Body of pancreas (tissue), 4 donors: Measurements from ENCODE around the gene HIVEP2. TPM values are rescaled to one million over a fixed set of nuclear protein-coding genes. Genes with fewer than 3 reads are reported as not detected.

ENCODE experiments used
- ATAC-seq: fragments of 150-250 bp; one replicate; pipeline ENCODE4 v1.9.1; 2016
- DNase-seq, 4 donors: peaks; one replicate each; pipeline ENCODE4 v3.0.0-alpha.2; 2019
- H3K27ac ChIP-seq, 4 donors: fragments of 200-600 bp; sonication (generic); 1 replicate in 3 of 4; 2 replicates in 1 of 4; pipeline versions ENCODE4 v1.5.1 to v1.6.1; 2016 to 2019; ENCODE audit warnings: mild to moderate bottlenecking in 1 of 4, mixed read lengths in 1 of 4, moderate library complexity in 1 of 4
- H3K27me3 ChIP-seq, 2 donors: fragments of 200-600 bp; sonication (generic); one replicate each; pipeline ENCODE4 v1.6.0; 2016; ENCODE audit warnings: mild to moderate bottlenecking in 1 of 2
- H3K36me3 ChIP-seq, 2 donors: fragments of 200-600 bp; sonication (generic); replicated peaks in 1 of 2; 2 replicates each; pipeline ENCODE4 v1.5.1; 2016; ENCODE audit warnings: low read depth in 2 of 2; ENCODE audit not compliant: insufficient read depth in 1 of 2
- H3K4me1 ChIP-seq: fragments of 200-600 bp; sonication (generic); one replicate; pipeline ENCODE4 v1.6.0; 2016
- H3K4me3 ChIP-seq, 2 donors: fragments of 200-600 bp; sonication (generic); 1 replicate in 1 of 2; 2 replicates in 1 of 2; pipeline ENCODE4 v1.5.1; 2016 to 2019
- H3K9me3 ChIP-seq, 3 donors: fragments of 200-600 bp; sonication (generic); 1 replicate in 2 of 3; 2 replicates in 1 of 3; pipeline ENCODE4 v1.5.1; 2016
- POLR2A ChIP-seq, 3 donors: fragments of 450-650 bp; IDR thresholded peaks; one replicate each; pipeline ENCODE4 v1.6.1; 2016; ENCODE audit warnings: antibody characterized with exemption in 3 of 3, mild to moderate bottlenecking in 2 of 3
- WGBS, 2 donors: methylation state at CpG; one replicate each; pipeline ENCODE4 v1.1.5; 2017; 5-methylcytosine and 5-hydroxymethylcytosine counted together
- intact Hi-C: fragments of 100-400 bp; cut with DNase I; formaldehyde crosslinking; loops from one replicate; pipeline ENCODE4 v1.15.1; 2023
- total RNA-seq, 2 donors: library from RNA; depleted of rRNA; stranded (reverse); fragments of >200 nt; gene quantifications; one replicate each; pipeline ENCODE4 v1.1.0, GENCODE V29; 2016
- TF ChIP-seq, protein P1 (sequence below), 7 experiments: fragments of 450-650 bp in 4 of 7; fragments of 200-600 bp in 3 of 7; sonication (generic) in 3 of 7; IDR thresholded peaks; one replicate each; pipeline ENCODE4 v1.5.1; 2016 to 2019; ENCODE audit warnings: antibody characterized with exemption in 7 of 7

Gene HIVEP2
- total RNA-seq, 2 donors from 2014 or later = 11.2 to 16.5 TPM

DNA sequence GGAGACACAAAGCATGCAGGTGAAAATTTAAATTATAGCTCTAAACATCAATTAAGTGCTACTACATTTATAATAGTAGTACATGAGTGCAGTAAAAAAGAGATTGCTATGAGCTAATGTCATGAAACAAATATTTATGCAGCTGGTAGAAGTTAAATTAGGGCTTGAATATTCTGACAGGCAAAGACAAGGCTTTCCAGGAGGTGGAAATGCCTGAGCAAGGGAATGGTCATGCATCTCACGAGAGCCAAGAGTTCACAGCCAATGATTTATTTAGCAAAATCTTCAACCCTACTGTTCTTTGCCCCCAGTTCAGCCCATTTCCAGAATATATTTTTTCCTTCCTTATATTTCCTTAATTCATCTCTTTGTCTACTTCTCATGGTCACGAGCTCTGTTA lies 128.9 kb downstream of the HIVEP2 start:
- TF ChIP-seq, protein P1, sequence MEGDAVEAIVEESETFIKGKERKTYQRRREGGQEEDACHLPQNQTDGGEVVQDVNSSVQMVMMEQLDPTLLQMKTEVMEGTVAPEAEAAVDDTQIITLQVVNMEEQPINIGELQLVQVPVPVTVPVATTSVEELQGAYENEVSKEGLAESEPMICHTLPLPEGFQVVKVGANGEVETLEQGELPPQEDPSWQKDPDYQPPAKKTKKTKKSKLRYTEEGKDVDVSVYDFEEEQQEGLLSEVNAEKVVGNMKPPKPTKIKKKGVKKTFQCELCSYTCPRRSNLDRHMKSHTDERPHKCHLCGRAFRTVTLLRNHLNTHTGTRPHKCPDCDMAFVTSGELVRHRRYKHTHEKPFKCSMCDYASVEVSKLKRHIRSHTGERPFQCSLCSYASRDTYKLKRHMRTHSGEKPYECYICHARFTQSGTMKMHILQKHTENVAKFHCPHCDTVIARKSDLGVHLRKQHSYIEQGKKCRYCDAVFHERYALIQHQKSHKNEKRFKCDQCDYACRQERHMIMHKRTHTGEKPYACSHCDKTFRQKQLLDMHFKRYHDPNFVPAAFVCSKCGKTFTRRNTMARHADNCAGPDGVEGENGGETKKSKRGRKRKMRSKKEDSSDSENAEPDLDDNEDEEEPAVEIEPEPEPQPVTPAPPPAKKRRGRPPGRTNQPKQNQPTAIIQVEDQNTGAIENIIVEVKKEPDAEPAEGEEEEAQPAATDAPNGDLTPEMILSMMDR (IDR thresholded peaks at IDR 0.05) = no peak
- no peak for TF ChIP-seq POLR2A (IDR thresholded peaks at IDR 0.05)
- DNase-seq (no peak), ATAC-seq (no peak)
- no peaks in the 10 kb centered on the region for H3K36me3 ChIP-seq
- peaks cover 13% of the 10 kb centered on the region for H3K4me1 ChIP-seq
- H3K27ac ChIP-seq = no peak overlapping the region
- H3K27me3 ChIP-seq = no peaks in the 10 kb centered on the region
- no peaks in the 10 kb centered on the region for H3K9me3 ChIP-seq
- intact Hi-C loops = no loop called here
- no peak overlapping the region for H3K4me3 ChIP-seq
- WGBS, 2 donors = 68 to 76% methylated on average over 2 of the region's 2 CpGs

DNA sequence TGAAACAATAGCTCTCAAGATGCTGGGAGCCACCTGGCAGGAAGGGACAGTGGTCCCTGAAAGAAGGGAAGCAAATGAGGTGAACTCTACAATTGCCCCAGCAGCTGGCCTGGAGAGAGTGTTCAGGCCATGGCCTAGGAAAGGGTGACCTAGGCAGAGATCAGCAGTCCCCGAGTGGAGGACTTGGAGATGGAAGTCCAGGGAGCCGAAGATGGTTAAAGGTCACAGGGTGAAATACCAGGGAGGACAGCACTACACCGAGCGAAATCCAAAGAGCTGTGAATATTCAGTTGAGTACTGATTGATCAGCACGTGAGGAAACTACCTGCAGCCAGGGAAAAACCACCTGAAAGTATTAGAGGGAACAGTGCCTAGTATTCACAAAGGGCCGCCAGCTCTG lies 133.1 kb downstream of the HIVEP2 start:
- Histone ChIP-seq H3K4me3 (no peak overlapping the region), H3K4me1 (no peaks in the 10 kb centered on the region), H3K36me3 (no peaks in the 10 kb centered on the region), H3K27ac (no peak overlapping the region), H3K27me3 (no peaks in the 10 kb centered on the region), H3K9me3 (no peaks in the 10 kb centered on the region)
- TF ChIP-seq, protein P1 (IDR thresholded peaks at IDR 0.05) = no peak
- no peak for TF ChIP-seq POLR2A (IDR thresholded peaks at IDR 0.05)
- DNase-seq (no peak), ATAC-seq (no peak)
- 93 to 95% methylated on average over 6 of the region's 6 CpGs for WGBS, 2 donors
- intact Hi-C loops = no loop called here

DNA sequence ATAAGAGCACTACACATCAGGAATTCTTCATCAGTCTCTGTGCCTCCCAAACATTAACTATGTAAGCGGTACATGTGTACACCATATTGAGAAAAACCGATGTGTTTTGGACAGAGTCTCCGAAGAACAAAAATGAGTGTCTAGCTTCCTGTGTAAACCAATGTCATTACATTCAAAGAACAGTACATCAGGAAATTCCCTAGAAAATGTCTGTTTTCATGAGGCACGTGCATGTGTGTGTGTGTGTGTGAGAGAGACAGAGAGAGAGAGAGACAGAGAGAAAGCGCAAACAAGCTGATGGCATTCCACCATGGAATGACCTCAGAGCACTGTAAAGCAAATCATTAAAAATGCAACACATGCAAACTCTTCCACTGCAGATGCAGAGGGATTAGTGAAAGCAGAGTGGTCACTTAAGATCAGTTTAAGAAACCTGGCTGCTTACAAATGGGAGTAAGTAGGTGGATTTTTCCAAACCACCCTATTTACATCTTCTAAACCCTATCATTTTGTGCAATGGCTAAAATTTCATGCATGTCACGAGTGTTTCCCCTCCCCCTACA lies 133.9 kb downstream of the HIVEP2 start:
- TF ChIP-seq, protein P1 (IDR thresholded peaks at IDR 0.05) = no peak
- TF ChIP-seq POLR2A (IDR thresholded peaks at IDR 0.05) = no peak
- Histone ChIP-seq H3K27me3 (no peaks in the 10 kb centered on the region), H3K4me3 (no peak overlapping the region), H3K9me3 (no peaks in the 10 kb centered on the region), H3K27ac (no peak overlapping the region), H3K4me1 (no peaks in the 10 kb centered on the region), H3K36me3 (no peaks in the 10 kb centered on the region)
- intact Hi-C loops = no loop called here
- no peak for ATAC-seq
- WGBS, 2 donors = 79 to 89% methylated on average over 6 of the region's 6 CpGs
- no peak for DNase-seq

DNA sequence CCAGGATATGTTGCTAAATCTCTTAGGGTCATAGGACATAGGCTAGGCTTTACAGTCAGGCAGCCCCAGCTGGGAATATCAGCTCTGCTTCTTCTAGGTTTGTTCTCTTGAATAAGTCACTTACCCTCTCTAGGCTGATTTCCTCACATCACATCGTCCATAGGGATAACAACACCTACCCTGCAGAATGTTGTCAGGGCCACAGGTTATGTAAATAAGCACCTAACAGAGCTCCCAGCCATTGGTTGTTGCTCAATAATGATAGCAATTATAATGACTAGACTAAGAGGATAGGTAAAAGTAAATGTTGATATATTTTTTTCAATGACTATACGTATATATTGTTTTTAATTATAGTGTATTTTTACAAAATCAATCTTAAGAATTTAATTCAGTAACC lies 135.0 kb downstream of the HIVEP2 start:
- Histone ChIP-seq H3K27me3 (no peaks in the 10 kb centered on the region), H3K36me3 (no peaks in the 10 kb centered on the region), H3K9me3 (no peaks in the 10 kb centered on the region), H3K27ac (no peak overlapping the region), H3K4me1 (no peaks in the 10 kb centered on the region), H3K4me3 (no peak overlapping the region)
- 73 to 79% methylated on average over 2 of the region's 2 CpGs for WGBS, 2 donors
- ATAC-seq (no peak), DNase-seq (no peak)
- intact Hi-C loops = no loop called here
- TF ChIP-seq POLR2A (IDR thresholded peaks at IDR 0.05) = no peak
- TF ChIP-seq, protein P1 (IDR thresholded peaks at IDR 0.05) = no peak

DNA sequence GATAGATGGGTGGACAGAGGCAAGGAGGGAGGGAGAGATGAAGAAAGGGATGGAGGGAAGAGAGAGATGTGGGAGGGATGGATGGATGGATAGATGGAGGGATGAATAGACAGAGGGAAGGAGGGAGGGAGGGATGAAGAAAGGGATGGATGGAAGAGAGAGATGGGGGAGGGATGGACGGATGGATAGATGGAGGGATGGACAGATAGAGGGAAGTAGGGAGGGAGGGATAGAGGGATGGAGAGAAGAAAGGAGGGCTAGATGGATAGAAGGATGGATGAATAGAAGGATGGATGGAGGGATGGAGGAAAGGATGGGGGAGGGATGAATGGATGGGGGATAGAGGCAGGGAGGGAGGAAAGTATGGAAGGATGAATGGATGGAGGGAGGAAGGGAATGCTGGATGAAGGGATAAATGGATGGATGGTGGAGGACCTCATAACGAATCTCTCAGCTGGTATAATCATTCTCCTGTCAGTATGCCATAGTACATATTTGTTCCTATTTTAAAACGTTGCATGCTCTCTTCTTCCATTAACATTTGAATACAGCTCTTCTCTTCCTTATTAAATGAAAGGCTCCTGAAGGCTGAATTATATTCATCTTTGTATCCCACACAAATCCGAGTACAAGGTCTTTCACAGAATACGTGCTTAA lies 136.4 kb downstream of the HIVEP2 start:
- no peaks in the 10 kb centered on the region for H3K9me3 ChIP-seq
- ATAC-seq = no peak
- no peak overlapping the region for H3K4me3 ChIP-seq
- H3K27ac ChIP-seq = no peak overlapping the region
- no peaks in the 10 kb centered on the region for H3K4me1 ChIP-seq
- no peaks in the 10 kb centered on the region for H3K27me3 ChIP-seq
- no peak for DNase-seq
- intact Hi-C loops = no loop called here
- H3K36me3 ChIP-seq = no peaks in the 10 kb centered on the region
- no peak for TF ChIP-seq POLR2A (IDR thresholded peaks at IDR 0.05)
- TF ChIP-seq, protein P1 (IDR thresholded peaks at IDR 0.05) = no peak
- 85 to 88% methylated on average over 5 of the region's 5 CpGs for WGBS, 2 donors
